HG02884 (cell line): Measurements from ENCODE around the gene LAMTOR3.
A peak's percentile ranks its signal among the peaks of the same experiment; 100 is the strongest.

Experiments used
- ATAC-seq: cut with Tn5 transposase; IDR thresholded peaks from one replicate; pipeline ENCODE4 v1.9.1; 2021; ENCODE audit warnings: mild to moderate bottlenecking, moderate library complexity; ENCODE audit not compliant: unreplicated experiment

LAMTOR3 gene

GRCh38 chr4:99894161-99894997 is at the start of gene LAMTOR3:
Gene LAMTOR3, minus strand, starts transcription at chr4:99894427. Its CDS starts 464 bp downstream, at chr4:99893963.
- ATAC-seq: peak; percentile 100

GRCh38 chr4:99938243-99938753 is 44.1 kb upstream of the LAMTOR3 start:
- ATAC-seq: no peak

GRCh38 chr4:99934891-99935290 is 40.7 kb upstream of the LAMTOR3 start:
- no peak for ATAC-seq

GRCh38 chr4:99927566-99927965 is 33.3 kb upstream of the LAMTOR3 start:
- no peak for ATAC-seq

- ATAC-seq: no peak
These were observed 26.9 kb upstream of the LAMTOR3 start for GRCh38 chr4:99921174-99921573.

GRCh38 chr4:99918656-99919055 is 24.4 kb upstream of the LAMTOR3 start:
- ATAC-seq: no peak

- ATAC-seq: no peak
These were observed 23.3 kb upstream of the LAMTOR3 start for GRCh38 chr4:99917575-99917974.

- no peak for ATAC-seq
These were observed 21.2 kb upstream of the LAMTOR3 start for GRCh38 chr4:99915449-99915848.

GRCh38 chr4:99894998-99895397 is 771 bp upstream of the LAMTOR3 start:
- no peak for ATAC-seq

- no peak for ATAC-seq
These were observed 427 bp downstream of the LAMTOR3 start for GRCh38 chr4:99893839-99894160.

- no peak for ATAC-seq
These were observed 1.2 kb downstream of the LAMTOR3 start for GRCh38 chr4:99893029-99893428.

GRCh38 chr4:99891351-99891750 is 2.9 kb downstream of the LAMTOR3 start:
- no peak for ATAC-seq

GRCh38 chr4:99887837-99888236 is 6.4 kb downstream of the LAMTOR3 start:
- no peak for ATAC-seq

- ATAC-seq: no peak
These were observed 8.1 kb downstream of the LAMTOR3 start for GRCh38 chr4:99886146-99886545.

GRCh38 chr4:99885687-99886086 is 8.5 kb downstream of the LAMTOR3 start:
- ATAC-seq: no peak

GRCh38 chr4:99885063-99885664 is 9.1 kb downstream of the LAMTOR3 start:
- no peak for ATAC-seq

- ATAC-seq: no peak
These were observed 14.8 kb downstream of the LAMTOR3 start for GRCh38 chr4:99879458-99879857.

GRCh38 chr4:99878604-99879003 is 15.6 kb downstream of the LAMTOR3 start:
- ATAC-seq: no peak

- ATAC-seq: no peak
These were observed 17.3 kb downstream of the LAMTOR3 start for GRCh38 chr4:99876946-99877345.

- no peak for ATAC-seq
These were observed 19.2 kb downstream of the LAMTOR3 start for GRCh38 chr4:99875071-99875470.

- no peak for ATAC-seq
These were observed 21.7 kb downstream of the LAMTOR3 start for GRCh38 chr4:99872570-99872969.

GRCh38 chr4:99868126-99868596 is 26.1 kb downstream of the LAMTOR3 start:
- peak; percentile 52 for ATAC-seq
